Spinal cord (tissue), 10 donors: ENCODE results near the gene SPRN. TPM values are rescaled to one million over a fixed set of nuclear protein-coding genes. Genes with fewer than 3 reads are reported as not detected.

Experiments used
- DNase-seq, 6 donors: peaks; one replicate each; pipeline versions ENCODE4 v3.0.0 to v3.0.0-alpha.2; 2013 to 2015; ENCODE audit warnings: low spot score in 6 of 6, low read depth in 4 of 6
- H3K27ac ChIP-seq: one replicate; pipeline ENCODE4 v1.5.1; 2013; ENCODE audit warnings: low read depth, low read length, control low read depth
- H3K27me3 ChIP-seq: one replicate; pipeline ENCODE4 v1.6.1; 2013; ENCODE audit warnings: low read length; ENCODE audit not compliant: control insufficient read depth, insufficient read depth
- H3K36me3 ChIP-seq: one replicate; pipeline ENCODE4 v1.6.1; 2013; ENCODE audit warnings: low read length; ENCODE audit not compliant: control insufficient read depth, insufficient read depth
- H3K4me1 ChIP-seq: one replicate; pipeline ENCODE4 v1.6.1; 2013; ENCODE audit warnings: low read length; ENCODE audit not compliant: control insufficient read depth, insufficient read depth
- H3K4me3 ChIP-seq: one replicate; pipeline ENCODE4 v1.5.1; 2013; ENCODE audit warnings: low read depth, low read length, control low read depth
- H3K9me3 ChIP-seq: one replicate; pipeline ENCODE4 v1.6.1; 2013; ENCODE audit warnings: low read length; ENCODE audit not compliant: control insufficient read depth, insufficient read depth
- WGBS: methylation state at CpG from one replicate; pipeline ENCODE4 v1.1.5; 2013; ENCODE audit warnings: missing lambda C conversion rate; ENCODE audit not compliant: insufficient coverage; 5-methylcytosine and 5-hydroxymethylcytosine counted together
- polyA plus RNA-seq, 2 donors: library from polyadenylated mRNA; unstranded; fragments of 120-200 nt; gene quantifications; one replicate each; pipeline ENCODE4 v1.2.1, GENCODE V29; 2013; ENCODE audit not compliant: insufficient read length in 2 of 2
- total RNA-seq, 2 donors: library from RNA; depleted of rRNA in 1 of 2; stranded (reverse); fragments of 120-200 nt in 1 of 2; fragments of >200 nt in 1 of 2; gene quantifications; one replicate each; pipeline versions ENCODE4 v1.2.3 to v1.2.4, GENCODE V29; 2013 to 2014
- donor health status: healthy.

SPRN gene
- total and polyA plus RNA-seq, 4 donors: 4.8 to 42.5 (median 22.5) TPM

GRCh38 chr10:133397938-133398337 is 26.5 kb downstream of the SPRN start:
- Histone ChIP-seq H3K9me3 (no peaks in the 10 kb centered on the region), H3K4me3 (no peak overlapping the region), H3K36me3 (peaks cover 61% of the 10 kb centered on the region), H3K4me1 (peaks cover 16% of the 10 kb centered on the region), H3K27me3 (no peaks in the 10 kb centered on the region), H3K27ac (no peak overlapping the region)
- DNase-seq: no peak
- WGBS: 95% methylated on average over 5 of the region's 7 CpGs

GRCh38 chr10:133396035-133396624 is 28.3 kb downstream of the SPRN start:
- no peak for DNase-seq
- Histone ChIP-seq H3K4me3 (no peak overlapping the region), H3K27me3 (no peaks in the 10 kb centered on the region), H3K27ac (no peak overlapping the region), H3K36me3 (peaks cover 53% of the 10 kb centered on the region), H3K4me1 (peaks cover 16% of the 10 kb centered on the region), H3K9me3 (no peaks in the 10 kb centered on the region)
- WGBS: over 99% methylated on average over 15 of the region's 19 CpGs

GRCh38 chr10:133394801-133395221 is 29.6 kb downstream of the SPRN start:
- Histone ChIP-seq H3K4me3 (peak overlapping the region; percentile 68), H3K36me3 (peaks cover 50% of the 10 kb centered on the region), H3K4me1 (peaks cover 16% of the 10 kb centered on the region), H3K9me3 (no peaks in the 10 kb centered on the region), H3K27me3 (no peaks in the 10 kb centered on the region), H3K27ac (peak overlapping the region; percentile 47)
- no peak for DNase-seq
- 35% methylated on average over 21 of the region's 21 CpGs for WGBS

- H3K36me3 ChIP-seq: peaks cover 50% of the 10 kb centered on the region
- peak; percentile 85 to 98 (median 90) for DNase-seq
These were observed 30.3 kb downstream of the SPRN start, which contains the start of gene MTG1 for GRCh38 chr10:133394064-133394663. MTG1 (plus strand) TSS chr10:133394157; CDS start chr10:133394221, 64 bp downstream.

GRCh38 chr10:133393401-133394063 is 30.9 kb downstream of the SPRN start:
- H3K9me3 ChIP-seq: no peaks in the 10 kb centered on the region
- no peaks in the 10 kb centered on the region for H3K27me3 ChIP-seq
- DNase-seq: no peak
- peak overlapping the region; percentile 25 for H3K27ac ChIP-seq
- peaks cover 16% of the 10 kb centered on the region for H3K4me1 ChIP-seq
- 23% methylated on average over 17 of the region's 27 CpGs for WGBS
- H3K36me3 ChIP-seq: peaks cover 48% of the 10 kb centered on the region
- peak overlapping the region; percentile 68 for H3K4me3 ChIP-seq

More at GRCh38 chr10:133394064-133394663, 30.3 kb downstream of the SPRN start, which contains the start of gene MTG1:
- Histone ChIP-seq H3K9me3 (no peaks in the 10 kb centered on the region), H3K27me3 (no peaks in the 10 kb centered on the region), H3K4me1 (peaks cover 16% of the 10 kb centered on the region), H3K27ac (peak within 1 kb of the TSS; percentile 47), H3K4me3 (peak within 1 kb of the TSS; percentile 68)
- under 1% methylated on average over 66 of the region's 69 CpGs for WGBS

GRCh38 chr10:133391761-133392518 is 32.5 kb downstream of the SPRN start:
- 84% methylated on average over 6 of the region's 12 CpGs for WGBS
- DNase-seq: no peak
- no peaks in the 10 kb centered on the region for H3K9me3 ChIP-seq
- H3K36me3 ChIP-seq: peaks cover 46% of the 10 kb centered on the region
- no peak overlapping the region for H3K27ac ChIP-seq
- H3K4me3 ChIP-seq: no peak overlapping the region
- peaks cover 16% of the 10 kb centered on the region for H3K4me1 ChIP-seq
- no peaks in the 10 kb centered on the region for H3K27me3 ChIP-seq

- no peaks in the 10 kb centered on the region for H3K27me3 ChIP-seq
- DNase-seq: no peak
- peaks cover 16% of the 10 kb centered on the region for H3K4me1 ChIP-seq
- no peak overlapping the region for H3K4me3 ChIP-seq
- peaks cover 45% of the 10 kb centered on the region for H3K36me3 ChIP-seq
- WGBS: 93% methylated on average over 12 of the region's 12 CpGs
- no peaks in the 10 kb centered on the region for H3K9me3 ChIP-seq
- no peak overlapping the region for H3K27ac ChIP-seq
These were observed 33.2 kb downstream of the SPRN start for GRCh38 chr10:133391249-133391635.

GRCh38 chr10:133390597-133391248 is 33.7 kb downstream of the SPRN start:
- Histone ChIP-seq H3K9me3 (no peaks in the 10 kb centered on the region), H3K27me3 (no peaks in the 10 kb centered on the region), H3K36me3 (peaks cover 42% of the 10 kb centered on the region), H3K27ac (no peak overlapping the region), H3K4me3 (no peak overlapping the region), H3K4me1 (peaks cover 16% of the 10 kb centered on the region)
- no peak for DNase-seq
- WGBS: 93% methylated on average over 15 of the region's 19 CpGs
